ENCODE results near the gene TATDN2. TPM values are rescaled to one million over a fixed set of nuclear protein-coding genes. Genes with fewer than 3 reads are reported as not detected.
A peak's percentile ranks its signal among the peaks of the same experiment; 100 is the strongest.
"Not testable (repeated sequence)": the region's sequence is repeated elsewhere in the genome, so short reads cannot be mapped to it uniquely, and the experiment has no call there.

Gene TATDN2
- total RNA-seq, 1 experiment from 2014 or later: 14.1 TPM

GRCh38 chr3:10268116-10268515 is 19.9 kb downstream of the TATDN2 start:
- no peak overlapping the region for H3K9ac ChIP-seq (ENCODE audit: low read length)
- DNase-seq (no peak), ATAC-seq (peak; percentile 16; the same call in 1 of the 2 replicates)
- H3K4me1 ChIP-seq (ENCODE audit: insufficient read depth, low read length): no peaks in the 10 kb centered on the region
- no peak for TF ChIP-seq EZH2phosphoT487 (IDR thresholded peaks at IDR 0.05; ENCODE audit: borderline replicate concordance, low read length)
- no peak for TF ChIP-seq EZH2 (IDR thresholded peaks at IDR 0.05; ENCODE audit: low read length, unreplicated experiment)
- TF ChIP-seq CTCF (conservative IDR thresholded peaks at IDR 0.05; ENCODE audit: low read depth, low read length): no peak
- H3K27ac ChIP-seq (ENCODE audit: low read length): no peak overlapping the region
- no TSS peak for BruUV-seq (replicated peaks)
- ChIA-PET POLR2A (ENCODE audit: unreplicated experiment) (interaction anchor here (0.6 kb wide), 1 partner anchor 111 kb away, joined by 4 read pairs; no protein-coding TSS in a partner anchor), CTCF (no interaction called here)
- intact Hi-C loops (cut with micrococcal nuclease): no loop called here
- peaks cover 95% of the 10 kb centered on the region for H3K79me2 ChIP-seq (ENCODE audit: low read length)
- H3F3A ChIP-seq (ENCODE audit: low read length, unreplicated experiment): no peaks in the 10 kb centered on the region
- H3K4me2 ChIP-seq (ENCODE audit: low read length): no peak overlapping the region
- H3K9me3 ChIP-seq (ENCODE audit: low read length): no peaks in the 10 kb centered on the region
- H4K20me1 ChIP-seq (ENCODE audit: low read length): peaks cover 14% of the 10 kb centered on the region; the same call in 1 of the 2 replicates
- no peak overlapping the region for H2AFZ ChIP-seq (ENCODE audit: low read length)
- H3K27me3 ChIP-seq (ENCODE audit: low read length): no peaks in the 10 kb centered on the region
- no peak overlapping the region for H3K4me3 ChIP-seq (ENCODE audit: low read length)
- peaks cover 50% of the 10 kb centered on the region for H3K36me3 ChIP-seq (ENCODE audit: low read depth, low read length)
- no peaks in the 10 kb centered on the region for H3K9me2 ChIP-seq (replicated peaks; ENCODE audit: low read length)

GRCh38 chr3:10268930-10269329 is 20.7 kb downstream of the TATDN2 start:
- TF ChIP-seq EZH2 (IDR thresholded peaks at IDR 0.05; ENCODE audit: low read length, unreplicated experiment) (no peak), EZH2phosphoT487 (IDR thresholded peaks at IDR 0.05; ENCODE audit: borderline replicate concordance, low read length) (no peak), CTCF (conservative IDR thresholded peaks at IDR 0.05; ENCODE audit: low read depth, low read length) (no peak)
- Histone ChIP-seq H3K9ac (ENCODE audit: low read length) (no peak overlapping the region), H3K4me3 (ENCODE audit: low read length) (no peak overlapping the region), H3K36me3 (ENCODE audit: low read depth, low read length) (peaks cover 45% of the 10 kb centered on the region), H3K9me2 (replicated peaks; ENCODE audit: low read length) (no peaks in the 10 kb centered on the region), H3K4me2 (ENCODE audit: low read length) (no peak overlapping the region), H3K4me1 (ENCODE audit: insufficient read depth, low read length) (no peaks in the 10 kb centered on the region), H3K9me3 (ENCODE audit: low read length) (no peaks in the 10 kb centered on the region), H2AFZ (ENCODE audit: low read length) (no peak overlapping the region), H3K27me3 (ENCODE audit: low read length) (no peaks in the 10 kb centered on the region), H4K20me1 (ENCODE audit: low read length) (peaks cover 23% of the 10 kb centered on the region; the same call in 1 of the 2 replicates), H3F3A (ENCODE audit: low read length, unreplicated experiment) (no peaks in the 10 kb centered on the region), H3K27ac (ENCODE audit: low read length) (no peak overlapping the region), H3K79me2 (ENCODE audit: low read length) (peaks cover 95% of the 10 kb centered on the region)
- intact Hi-C loops (cut with micrococcal nuclease): no loop called here
- ChIA-PET CTCF (no interaction called here), POLR2A (ENCODE audit: unreplicated experiment) (no interaction called here)
- BruUV-seq (replicated peaks): no TSS peak
- ATAC-seq: no peak
- DNase-seq: no peak

GRCh38 chr3:10269443-10269842 is 21.2 kb downstream of the TATDN2 start:
- POLR2A ChIA-PET (ENCODE audit: unreplicated experiment): no interaction called here
- CTCF ChIA-PET: no interaction called here
- H3K9me3 ChIP-seq (ENCODE audit: low read length): no peaks in the 10 kb centered on the region
- no peak for DNase-seq
- intact Hi-C loops (cut with micrococcal nuclease): no loop called here
- H3K9me2 ChIP-seq (replicated peaks; ENCODE audit: low read length): no peaks in the 10 kb centered on the region
- no peaks in the 10 kb centered on the region for H3K27me3 ChIP-seq (ENCODE audit: low read length)
- H2AFZ ChIP-seq (ENCODE audit: low read length): no peak overlapping the region
- TF ChIP-seq CTCF (conservative IDR thresholded peaks at IDR 0.05; ENCODE audit: low read depth, low read length): no peak
- TF ChIP-seq EZH2 (IDR thresholded peaks at IDR 0.05; ENCODE audit: low read length, unreplicated experiment): no peak
- TF ChIP-seq EZH2phosphoT487 (IDR thresholded peaks at IDR 0.05; ENCODE audit: borderline replicate concordance, low read length): no peak
- no peak overlapping the region for H3K4me2 ChIP-seq (ENCODE audit: low read length)
- H3K27ac ChIP-seq (ENCODE audit: low read length): no peak overlapping the region
- peaks cover 40% of the 10 kb centered on the region for H3K36me3 ChIP-seq (ENCODE audit: low read depth, low read length)
- no peak for ATAC-seq
- H3K4me1 ChIP-seq (ENCODE audit: insufficient read depth, low read length): no peaks in the 10 kb centered on the region
- no peaks in the 10 kb centered on the region for H3F3A ChIP-seq (ENCODE audit: low read length, unreplicated experiment)
- BruUV-seq (replicated peaks): no TSS peak
- H3K79me2 ChIP-seq (ENCODE audit: low read length): peaks cover 95% of the 10 kb centered on the region
- peaks cover 28% of the 10 kb centered on the region; the same call in 1 of the 2 replicates for H4K20me1 ChIP-seq (ENCODE audit: low read length)
- no peak overlapping the region for H3K4me3 ChIP-seq (ENCODE audit: low read length)
- no peak overlapping the region for H3K9ac ChIP-seq (ENCODE audit: low read length)

GRCh38 chr3:10272476-10272875 is 24.2 kb downstream of the TATDN2 start:
- H2AFZ ChIP-seq (ENCODE audit: low read length); H3K4me2 ChIP-seq (ENCODE audit: low read length); H3K9me3 ChIP-seq (ENCODE audit: low read length); H3K9me2 ChIP-seq (replicated peaks; ENCODE audit: low read length); intact Hi-C loops (cut with micrococcal nuclease); DNase-seq; H3K9ac ChIP-seq (ENCODE audit: low read length); H3K4me3 ChIP-seq (ENCODE audit: low read length); H3K27me3 ChIP-seq (ENCODE audit: low read length); H3K4me1 ChIP-seq (ENCODE audit: insufficient read depth, low read length); BruUV-seq (replicated peaks); H3F3A ChIP-seq (ENCODE audit: low read length, unreplicated experiment); H3K27ac ChIP-seq (ENCODE audit: low read length); ATAC-seq: not testable (repeated sequence)
- ChIA-PET POLR2A (ENCODE audit: unreplicated experiment) (interaction anchor here (0.7 kb wide), 1 partner anchor 11 kb away, joined by 4 read pairs; no protein-coding TSS in a partner anchor), CTCF (interaction anchor here (0.6 kb wide), 1 partner anchor 326 kb away, joined by 3 read pairs; no protein-coding TSS in a partner anchor)
- Histone ChIP-seq H3K79me2 (ENCODE audit: low read length) (peaks cover 90% of the 10 kb centered on the region), H3K36me3 (ENCODE audit: low read depth, low read length) (peaks cover 36% of the 10 kb centered on the region), H4K20me1 (ENCODE audit: low read length) (peaks cover 31% of the 10 kb centered on the region; the same call in 1 of the 2 replicates)

Data from PC-3 (cell line).